ENCODE data around the gene PACSIN2.

DNA sequence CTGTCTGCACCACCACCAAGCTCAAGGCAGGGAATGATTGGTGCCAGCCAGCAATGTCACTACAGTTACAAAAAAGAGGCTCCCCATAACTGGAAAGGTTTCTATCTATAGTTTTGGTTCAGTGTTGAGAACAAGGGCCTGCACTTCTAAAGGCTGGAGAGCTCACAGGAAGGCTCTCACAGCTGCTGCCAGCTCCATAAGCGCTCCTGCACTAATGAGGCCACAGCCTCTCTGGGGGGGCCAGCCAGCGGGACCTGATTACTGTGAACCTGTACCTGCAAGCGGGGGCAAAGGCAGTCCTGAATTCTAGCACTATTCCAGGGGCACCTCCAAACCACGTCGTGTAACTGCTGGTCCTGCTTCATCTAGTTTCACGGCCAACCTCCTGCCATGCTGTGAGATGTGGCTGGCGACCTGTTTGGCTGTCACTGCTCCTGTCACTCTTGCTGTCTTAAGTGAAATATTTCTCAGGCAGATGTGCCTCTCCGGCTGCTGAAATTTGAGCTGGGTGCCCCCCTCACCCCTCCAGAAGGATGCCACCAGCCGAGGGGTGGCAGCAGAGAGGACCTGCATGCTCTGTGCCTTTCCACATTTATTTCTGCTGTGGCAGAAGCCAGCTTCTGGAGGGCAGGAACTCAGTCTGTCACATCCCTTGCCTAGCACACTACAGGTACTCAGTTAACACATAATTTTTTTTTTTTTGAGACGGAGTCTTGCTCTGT, 104.6 kb downstream of the PACSIN2 start:
- no peak for TF ChIP-seq POLR2AphosphoS5 (IDR thresholded peaks at IDR 0.05)
- TF ChIP-seq, protein P1, sequence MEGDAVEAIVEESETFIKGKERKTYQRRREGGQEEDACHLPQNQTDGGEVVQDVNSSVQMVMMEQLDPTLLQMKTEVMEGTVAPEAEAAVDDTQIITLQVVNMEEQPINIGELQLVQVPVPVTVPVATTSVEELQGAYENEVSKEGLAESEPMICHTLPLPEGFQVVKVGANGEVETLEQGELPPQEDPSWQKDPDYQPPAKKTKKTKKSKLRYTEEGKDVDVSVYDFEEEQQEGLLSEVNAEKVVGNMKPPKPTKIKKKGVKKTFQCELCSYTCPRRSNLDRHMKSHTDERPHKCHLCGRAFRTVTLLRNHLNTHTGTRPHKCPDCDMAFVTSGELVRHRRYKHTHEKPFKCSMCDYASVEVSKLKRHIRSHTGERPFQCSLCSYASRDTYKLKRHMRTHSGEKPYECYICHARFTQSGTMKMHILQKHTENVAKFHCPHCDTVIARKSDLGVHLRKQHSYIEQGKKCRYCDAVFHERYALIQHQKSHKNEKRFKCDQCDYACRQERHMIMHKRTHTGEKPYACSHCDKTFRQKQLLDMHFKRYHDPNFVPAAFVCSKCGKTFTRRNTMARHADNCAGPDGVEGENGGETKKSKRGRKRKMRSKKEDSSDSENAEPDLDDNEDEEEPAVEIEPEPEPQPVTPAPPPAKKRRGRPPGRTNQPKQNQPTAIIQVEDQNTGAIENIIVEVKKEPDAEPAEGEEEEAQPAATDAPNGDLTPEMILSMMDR (IDR thresholded peaks at IDR 0.05): no peak

All from breast epithelium (tissue), 3 donors.